IPS-15b (cell line): ENCODE measurements around the gene ADO.

Experiments
- H3K27me3 ChIP-seq: one replicate; pipeline ENCODE4 v1.6.1; 2013; ENCODE audit warnings: low read length; ENCODE audit not compliant: control insufficient read depth, insufficient read depth
- H3K36me3 ChIP-seq: one replicate; pipeline ENCODE4 v1.6.1; 2013; ENCODE audit warnings: low read length; ENCODE audit not compliant: control insufficient read depth, insufficient read depth
- H3K4me1 ChIP-seq: one replicate; pipeline ENCODE4 v1.6.1; 2013; ENCODE audit warnings: mild to moderate bottlenecking, low read length; ENCODE audit not compliant: control insufficient read depth, insufficient read depth
- H3K4me3 ChIP-seq: one replicate; pipeline ENCODE4 v1.5.1; 2013; ENCODE audit warnings: low read depth, low read length
- H3K9ac ChIP-seq: one replicate; pipeline ENCODE4 v1.6.1; 2013; ENCODE audit warnings: low read depth, mild to moderate bottlenecking, low read length
- H3K9me3 ChIP-seq: one replicate; pipeline ENCODE4 v1.6.1; 2013; ENCODE audit warnings: mild to moderate bottlenecking, low read length; ENCODE audit not compliant: control insufficient read depth, insufficient read depth

The ADO gene

DNA sequence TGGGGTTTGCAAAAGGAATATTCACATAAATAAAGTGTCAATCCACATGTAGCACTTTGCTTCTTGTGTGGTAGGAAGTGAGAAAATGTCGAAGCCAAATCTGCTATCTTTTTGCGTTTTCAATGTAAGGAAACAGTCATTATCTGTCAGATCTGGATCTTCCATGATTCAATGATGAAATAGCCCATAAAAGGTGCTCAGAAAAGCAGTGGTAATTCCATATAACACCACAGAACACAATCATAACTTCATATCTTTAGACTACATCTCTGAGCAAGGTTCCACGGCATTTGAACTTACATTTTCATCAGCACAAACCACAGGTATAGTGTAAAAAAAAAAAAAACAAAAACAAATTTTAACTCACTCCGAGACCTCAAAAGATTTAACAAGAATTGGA, 51.5 kb downstream of the ADO start:
- Histone ChIP-seq H3K36me3 (no peaks in the 10 kb centered on the region), H3K4me3 (no peak overlapping the region), H3K27me3 (no peaks in the 10 kb centered on the region), H3K4me1 (peaks cover 3% of the 10 kb centered on the region), H3K9me3 (no peaks in the 10 kb centered on the region), H3K9ac (no peak overlapping the region)
